A549 (cell line): ENCODE measurements around the gene NCBP3. TPM values are rescaled to one million over a fixed set of nuclear protein-coding genes. Genes with fewer than 3 reads are reported as not detected.
A peak's percentile ranks its signal among the peaks of the same experiment; 100 is the strongest.

ENCODE experiments used
- ATAC-seq, 2 experiments: fragments of 200-7000 bp in 1 of 2; fragments of >200 bp in 1 of 2; cut with Nextera tagmentation in 1 of 2; cut with Tn5 transposase in 1 of 2; 3 replicates each; pipeline versions ENCODE4 v1.8.0 to v1.9.1; 2018 to 2020; ENCODE audit warnings: mild to moderate bottlenecking in 1 of 2, moderate library complexity in 1 of 2
- CTCF ChIA-PET: fragments of 300-600 bp; sonication (Branson Sonifier 250); formaldehyde crosslinking; extraction: SDS; loops from one replicate; lab custom pipeline; 2021; ENCODE audit warnings: antibody characterized with exemption, inconsistent platforms; lab: Yijun Ruan, JAX
- POLR2A ChIA-PET: fragments of 350-600 bp; formaldehyde crosslinking; extraction: SDS; loops from one replicate; lab custom pipeline; 2021; ENCODE audit warnings: antibody characterized with exemption, inconsistent platforms; lab: Yijun Ruan, JAX
- DNase-seq, 2 experiments: peaks; one replicate each; pipeline versions ENCODE4 v3.0.0 to v3.0.0-alpha.2; 2011 to 2016; ENCODE audit warnings: low read depth in 1 of 2, low spot score in 1 of 2
- FAIRE-seq: peaks from 2 replicates; lab custom pipeline; 2011; peaks lifted over from hg19 to GRCh38; lab: Jason Lieb, UNC
- H3K27ac ChIP-seq, 2 experiments: fragments of >200 bp; sonication (Bioruptor Twin); formaldehyde crosslinking; 3 replicates each; pipeline ENCODE4 v1.5.1; 2016 to 2017
- H3K4me1 ChIP-seq: fragments of >200 bp; sonication (Bioruptor Twin); formaldehyde crosslinking; 3 replicates; pipeline ENCODE4 v1.6.1; 2016
- H3K4me2 ChIP-seq: fragments of >200 bp; sonication (Bioruptor Twin); formaldehyde crosslinking; 3 replicates; pipeline ENCODE4 v1.6.1; 2016
- H3K4me3 ChIP-seq: fragments of >200 bp; sonication (Bioruptor Twin); formaldehyde crosslinking; 3 replicates; pipeline ENCODE4 v1.5.1; 2016
- H3K9me3 ChIP-seq: fragments of >200 bp; sonication (Bioruptor Twin); formaldehyde crosslinking; 3 replicates; pipeline ENCODE4 v1.6.1; 2016
- BCL3 ChIP-seq: fragments of >200 bp; sonication (Bioruptor Twin); formaldehyde crosslinking; IDR thresholded peaks from 3 replicates; pipeline ENCODE4 v1.6.1; 2016
- BHLHE40 ChIP-seq: IDR thresholded peaks from 2 replicates; pipeline ENCODE4 v1.6.1; 2012; ENCODE audit warnings: low read depth, low read length, inconsistent platforms
- CBX8 ChIP-seq: fragments of 200-600 bp; sonication (generic); IDR thresholded peaks from 2 replicates; pipeline ENCODE4 v1.6.1; 2016
- CEBPB ChIP-seq, 2 experiments: fragments of >200 bp in 1 of 2; sonication (Bioruptor Twin) in 1 of 2; formaldehyde crosslinking in 1 of 2; IDR thresholded peaks; 2 replicates each; pipeline ENCODE4 v1.6.1; 2012 to 2016
- EHF ChIP-seq: fragments of 250-450 bp; sonication (Bioruptor Pico); IDR thresholded peaks from 2 replicates; pipeline ENCODE4 v1.5.0; 2020; ENCODE audit warnings: mild to moderate bottlenecking
- EP300 ChIP-seq, 2 experiments: fragments of >200 bp; sonication (Bioruptor Twin); formaldehyde crosslinking; IDR thresholded peaks; 2 replicates in 1 of 2; 3 replicates in 1 of 2; pipeline ENCODE4 v1.6.1; 2016 to 2017
- ESRRA ChIP-seq: fragments of 150-350 bp; IDR thresholded peaks from 2 replicates; pipeline ENCODE4 v1.6.1; 2014; ENCODE audit warnings: mild to moderate bottlenecking, low read length, borderline replicate concordance
- FOSL2 ChIP-seq, 2 experiments: fragments of 450-650 bp in 1 of 2; fragments of >200 bp in 1 of 2; sonication (Bioruptor Twin) in 1 of 2; formaldehyde crosslinking; IDR thresholded peaks; 2 replicates each; pipeline versions ENCODE4 v1.5.0 to v1.6.1; 2016 to 2020; ENCODE audit warnings: mild to moderate bottlenecking in 1 of 2, moderate library complexity in 1 of 2
- HMGXB4 ChIP-seq: fragments of 250-450 bp; sonication (Bioruptor Pico); IDR thresholded peaks from 2 replicates; pipeline ENCODE4 v1.5.0; 2021; ENCODE audit warnings: mild to moderate bottlenecking, moderate library complexity, borderline replicate concordance
- HOXA7 ChIP-seq: fragments of 250-450 bp; sonication (Bioruptor Pico); IDR thresholded peaks from 2 replicates; pipeline ENCODE4 v1.5.0; 2020; ENCODE audit warnings: mild to moderate bottlenecking, moderate library complexity
- KDM5A ChIP-seq: fragments of 200-600 bp; sonication (generic); IDR thresholded peaks from 2 replicates; pipeline ENCODE4 v1.6.1; 2016; ENCODE audit warnings: antibody characterized with exemption, mild to moderate bottlenecking
- MAX ChIP-seq: IDR thresholded peaks from 2 replicates; pipeline ENCODE4 v1.6.1; 2012
- MAZ ChIP-seq: fragments of 150-350 bp; IDR thresholded peaks from 2 replicates; pipeline ENCODE4 v1.6.1; 2014; ENCODE audit warnings: antibody characterized with exemption, low read depth, low read length, borderline replicate concordance
- NFE2L2 ChIP-seq: fragments of 150-350 bp; conservative IDR thresholded peaks from 2 replicates; pipeline ENCODE4 v1.6.1; 2014; ENCODE audit warnings: low read length
- POLR2A ChIP-seq: IDR thresholded peaks from 2 replicates; pipeline ENCODE4 v1.6.1; 2012; ENCODE audit warnings: mild to moderate bottlenecking, low read length
- POLR2AphosphoS2 ChIP-seq: conservative IDR thresholded peaks from 2 replicates; pipeline ENCODE4 v1.6.1; 2012; ENCODE audit warnings: low read length, improper control_type of control experiment, inconsistent platforms
- RAD21 ChIP-seq, 2 experiments: fragments of >200 bp in 1 of 2; sonication (Bioruptor Twin) in 1 of 2; formaldehyde crosslinking in 1 of 2; IDR thresholded peaks in 1 of 2; conservative IDR thresholded peaks in 1 of 2; 2 replicates in 1 of 2; 3 replicates in 1 of 2; pipeline ENCODE4 v1.6.1; 2012 to 2018; ENCODE audit warnings: inconsistent platforms in 1 of 2
- TFCP2L1 ChIP-seq: fragments of 250-450 bp; sonication (Bioruptor Pico); IDR thresholded peaks from 2 replicates; pipeline ENCODE4 v1.5.0; 2021; ENCODE audit warnings: mild to moderate bottlenecking
- ZC3H11A ChIP-seq: fragments of 450-650 bp; IDR thresholded peaks from 2 replicates; pipeline ENCODE4 v1.6.1; 2014; ENCODE audit warnings: antibody characterized with exemption, mild to moderate bottlenecking
- ZNF302 ChIP-seq: fragments of 250-450 bp; sonication (Bioruptor Pico); IDR thresholded peaks from 2 replicates; pipeline ENCODE4 v1.9.0; 2021; ENCODE audit warnings: inconsistent platforms, mild to moderate bottlenecking, moderate library complexity
- WGBS: methylation state at CpG from one replicate; pipeline ENCODE4 v1.1.6; 2017; ENCODE audit errors: missing lambda C conversion rate; 5-methylcytosine and 5-hydroxymethylcytosine counted together
- polyA plus RNA-seq, 4 experiments: library from polyadenylated mRNA; depleted of rRNA in 3 of 4; stranded (reverse); fragments of >200 nt; fragmentation: RNase III in 1 of 4; extraction: RNeasy Plus Mini Kit Qiagen cat#74134 plus additional on column Dnase treatment in 1 of 4; gene quantifications; 2 replicates in 3 of 4; 3 replicates in 1 of 4; pipeline ENCODE4 v1.2.3, GENCODE V29; 2011 to 2017

The NCBP3 gene
- polyA plus RNA-seq, 2 of the 4 experiments (the other 2 are of a cell fraction): 32.7 to 36.6 TPM

- Histone ChIP-seq H3K4me2 (no peak overlapping the region), H3K4me3 (no peak overlapping the region), H3K9me3 (no peaks in the 10 kb centered on the region), H3K27ac (no peak overlapping the region), H3K4me1 (no peaks in the 10 kb centered on the region)
- 79% methylated on average over 6 of the region's 6 CpGs for whole genome bisulfite sequencing
- no peak for TF ChIP-seq MAX
- TF ChIP-seq ZC3H11A: no peak
- no peak for TF ChIP-seq TFCP2L1 (CRISPR knock-in tag)
- no peak for TF ChIP-seq CEBPB (IDR thresholded peaks at IDR 0.05)
- TF ChIP-seq POLR2AphosphoS2: no peak
- ATAC-seq (no peak), DNase-seq (no peak), FAIRE-seq (peak; percentile 54)
- ChIA-PET POLR2A (no interaction called here), CTCF (interaction anchor here (5.4 to 16.6 kb wide), 2 partner anchors 8 to 83 kb away, joined by 33 to 303 read pairs; no protein-coding TSS in a partner anchor)
Observed at GRCh38 chr17:3818786-3819185, 27.3 kb downstream of the NCBP3 start.

- POLR2A ChIA-PET: no interaction called here
- no peak overlapping the region for H3K4me2 ChIP-seq
- no peak for TF ChIP-seq ESRRA
- TF ChIP-seq FOSL2 (IDR thresholded peaks at IDR 0.05): no peak
- no peak for TF ChIP-seq FOSL2 (CRISPR knock-in tag; IDR thresholded peaks at IDR 0.05)
- TF ChIP-seq ZC3H11A: no peak
- TF ChIP-seq BCL3: no peak
- TF ChIP-seq MAX: no peak
- TF ChIP-seq EP300 (IDR thresholded peaks at IDR 0.05): no peak
- TF ChIP-seq HMGXB4 (CRISPR knock-in tag): no peak
- no peak for TF ChIP-seq MAZ
- TF ChIP-seq KDM5A: no peak
- no peak for TF ChIP-seq POLR2A
- no peak for TF ChIP-seq NFE2L2
- TF ChIP-seq BHLHE40: no peak
- TF ChIP-seq HOXA7 (CRISPR knock-in tag): no peak
- no peak for TF ChIP-seq CBX8
- no peak for TF ChIP-seq ZNF302 (CRISPR knock-in tag)
- TF ChIP-seq, all 56 proteins: peak for 0
- no peak overlapping the region for H3K27ac ChIP-seq
- no peak overlapping the region for H3K4me3 ChIP-seq
- CTCF ChIA-PET: interaction anchor here (0.9 to 16.6 kb wide), 6 partner anchors 8 to 82 kb away, joined by 3 to 303 read pairs (median 6); partner anchors contain the start of gene ITGAE
- no peaks in the 10 kb centered on the region for H3K9me3 ChIP-seq
- H3K4me1 ChIP-seq: no peaks in the 10 kb centered on the region
- ATAC-seq (no peak), FAIRE-seq (no peak), DNase-seq (no peak)
- 93% methylated on average over 12 of the region's 12 CpGs for WGBS
Observed at GRCh38 chr17:3817851-3818605, 28.0 kb downstream of the NCBP3 start.

GRCh38 chr17:3815925-3816324 is 30.1 kb downstream of the NCBP3 start:
- no peak overlapping the region for H3K4me2 ChIP-seq
- no peak overlapping the region for H3K4me3 ChIP-seq
- WGBS: 89% methylated on average over 7 of the region's 7 CpGs
- no peak for FAIRE-seq
- no peak for DNase-seq
- no peaks in the 10 kb centered on the region for H3K4me1 ChIP-seq
- peak in 1 of 2 experiments; percentile 53; a peak in 2 of 6 replicates for ATAC-seq
- no peak overlapping the region for H3K27ac ChIP-seq
- TF ChIP-seq RAD21 (conservative IDR thresholded peaks at IDR 0.05 in 1 of 2, IDR thresholded peaks at IDR 0.05 in 1 of 2): peak in 1 of 2 experiments; percentile 4; a peak in 1 of 5 replicates
- no peak for TF ChIP-seq EHF (CRISPR knock-in tag)
- TF ChIP-seq, all 56 proteins: peak for 1
- no peaks in the 10 kb centered on the region for H3K9me3 ChIP-seq
- CTCF ChIA-PET: interaction anchor here (0.8 to 16.6 kb wide), 4 partner anchors 11 to 93 kb away, joined by 3 to 303 read pairs (median 20); no protein-coding TSS in a partner anchor
- POLR2A ChIA-PET: no interaction called here
